SU-DHL-6 (cell line): ENCODE data around the gene B4GALT5.

Source experiments
- H2AFZ ChIP-seq: fragments of 200-600 bp; sonication (generic); 2 replicates; pipeline ENCODE4 v1.6.1; 2014; ENCODE audit warnings: low read depth, mild to moderate bottlenecking, moderate library complexity, mixed read lengths, antibody characterized with exemption, low read length; ENCODE audit not compliant: severe bottlenecking
- H3F3A ChIP-seq: fragments of 200-600 bp; shearing (Covaris generic); 2 replicates; pipeline ENCODE4 v1.6.0; 2016; ENCODE audit warnings: antibody characterized with exemption, mild to moderate bottlenecking; ENCODE audit not compliant: insufficient read depth
- H3K27ac ChIP-seq: fragments of 200-600 bp; sonication (generic); 2 replicates; pipeline ENCODE4 v1.5.1; 2016; ENCODE audit warnings: low read depth, mild to moderate bottlenecking, low read length, moderate library complexity, mixed read lengths
- H3K27me3 ChIP-seq: fragments of 200-600 bp; sonication (generic), shearing (Covaris generic); 2 replicates; pipeline ENCODE4 v1.6.0; 2014; ENCODE audit warnings: mild to moderate bottlenecking, low read length
- H3K36me3 ChIP-seq: fragments of 200-600 bp; sonication (generic); 2 replicates; pipeline ENCODE4 v1.6.1; 2014; ENCODE audit warnings: mild to moderate bottlenecking, low read length, mixed read lengths
- H3K4me2 ChIP-seq: fragments of 300-600, 200-600 bp; shearing (Covaris generic), sonication (generic); 2 replicates; pipeline ENCODE4 v1.6.0; 2014; ENCODE audit warnings: low read length, low read depth, mild to moderate bottlenecking; ENCODE audit not compliant: poor library complexity, severe bottlenecking
- H3K4me3 ChIP-seq: fragments of 200-600 bp; sonication (generic); 2 replicates; pipeline ENCODE4 v1.5.1; 2014; ENCODE audit warnings: antibody characterized with exemption, low read length, mild to moderate bottlenecking, mixed read lengths; ENCODE audit not compliant: insufficient read depth, poor library complexity, severe bottlenecking
- H3K79me2 ChIP-seq: fragments of 200-600 bp; sonication (generic); 2 replicates; pipeline ENCODE4 v1.6.1; 2014; ENCODE audit warnings: mild to moderate bottlenecking, low read length, moderate library complexity; ENCODE audit not compliant: insufficient read depth
- H3K9ac ChIP-seq: fragments of 200-600 bp; sonication (generic); 2 replicates; pipeline ENCODE4 v1.7.0; 2014; ENCODE audit warnings: mild to moderate bottlenecking, low read length
- H3K9me2 ChIP-seq: fragments of 200-600 bp; sonication (generic); replicated peaks from 2 replicates; pipeline ENCODE4 v1.6.1; 2014; ENCODE audit warnings: low read length; ENCODE audit not compliant: insufficient read depth
- H3K9me3 ChIP-seq: fragments of 200-600 bp; sonication (generic); 2 replicates; pipeline ENCODE4 v1.6.1; 2014; ENCODE audit warnings: low read length, mixed read lengths; ENCODE audit not compliant: insufficient read depth
- H4K20me1 ChIP-seq: fragments of 200-600 bp; sonication (generic); 2 replicates; pipeline ENCODE4 v1.6.1; 2014; ENCODE audit warnings: low read depth, mild to moderate bottlenecking, antibody characterized with exemption, low read length, moderate library complexity, mixed read lengths
- CTCF ChIP-seq: fragments of 200-600 bp; sonication (generic); IDR thresholded peaks from one replicate; pipeline ENCODE4 v1.5.1; 2017; ENCODE audit warnings: antibody characterized with exemption, mild to moderate bottlenecking, low read length, moderate library complexity; ENCODE audit not compliant: insufficient read depth, poor library complexity, severe bottlenecking
- EZH2phosphoT487 ChIP-seq: fragments of 200-600 bp; sonication (generic), shearing (Covaris generic); conservative IDR thresholded peaks from 2 replicates; pipeline ENCODE4 v1.6.1; 2018; ENCODE audit warnings: mild to moderate bottlenecking, antibody characterized with exemption, low read length, moderate library complexity, mixed read lengths

B4GALT5 gene

GRCh38 chr20:49687595-49688567 is 25.8 kb downstream of the B4GALT5 start:
- peak overlapping the region; percentile 30 for H3K27ac ChIP-seq

GRCh38 chr20:49685809-49686208 is 27.9 kb downstream of the B4GALT5 start:
- Histone ChIP-seq H3K9ac (0 out of 2 replicates have a peak overlapping the region, but pooled peaks have one; percentile 9), H3K36me3 (peaks cover 3% of the 10 kb centered on the region; the same call in 1 of the 2 replicates), H3K9me2 (no peaks in the 10 kb centered on the region), H2AFZ (no peak overlapping the region), H3K79me2 (peaks cover 100% of the 10 kb centered on the region), H3K4me3 (no peak overlapping the region), H4K20me1 (peaks cover 5% of the 10 kb centered on the region; the same call in 1 of the 2 replicates), H3K4me2 (peak overlapping the region; percentile 11), H3K9me3 (no peaks in the 10 kb centered on the region), H3K27ac (peak overlapping the region; percentile 42; the same call in 1 of the 2 replicates), H3K27me3 (no peaks in the 10 kb centered on the region), H3F3A (peaks cover 25% of the 10 kb centered on the region; the same call in 1 of the 2 replicates)
- TF ChIP-seq CTCF (no peak), EZH2phosphoT487 (no peak)

More at GRCh38 chr20:49687595-49688567, 25.8 kb downstream of the B4GALT5 start:
- TF ChIP-seq CTCF: no peak
- no peak for TF ChIP-seq EZH2phosphoT487
- Histone ChIP-seq H4K20me1 (peaks cover 10% of the 10 kb centered on the region), H2AFZ (no peak overlapping the region), H3K36me3 (peaks cover 2% of the 10 kb centered on the region; the same call in 1 of the 2 replicates), H3F3A (peaks cover 25% of the 10 kb centered on the region; the same call in 1 of the 2 replicates), H3K4me3 (no peak overlapping the region), H3K9ac (peak overlapping the region; percentile 14; the same call in 1 of the 2 replicates), H3K4me2 (peak overlapping the region; percentile 16), H3K79me2 (peaks cover 100% of the 10 kb centered on the region), H3K9me2 (no peaks in the 10 kb centered on the region), H3K9me3 (no peaks in the 10 kb centered on the region), H3K27me3 (no peaks in the 10 kb centered on the region)

DNA sequence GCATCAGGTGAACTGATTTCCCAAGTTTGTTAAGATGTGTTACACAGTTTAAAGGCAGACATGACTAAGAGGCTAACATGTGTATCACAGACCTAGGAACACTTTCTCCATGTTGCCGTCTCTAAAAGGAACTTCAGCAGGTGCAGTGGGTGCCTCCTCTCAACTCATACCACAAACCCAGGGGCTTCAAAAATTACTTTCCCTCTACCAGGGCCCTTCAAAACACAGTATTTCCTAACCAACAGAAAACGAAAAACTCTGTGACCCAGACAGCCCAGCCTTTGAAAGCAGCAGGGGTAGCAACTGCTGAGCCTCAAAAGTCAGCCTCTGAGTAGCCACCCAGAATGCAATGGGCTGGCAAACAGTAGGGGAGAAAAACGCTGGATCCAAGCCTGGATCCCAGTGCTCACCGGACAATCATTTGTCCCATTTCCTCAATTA is 28.5 kb downstream of the B4GALT5 start:
- Histone ChIP-seq H4K20me1 (peaks cover 8% of the 10 kb centered on the region; the same call in 1 of the 2 replicates), H3K4me3 (no peak overlapping the region), H3K27ac (peak overlapping the region; percentile 42), H3K36me3 (peaks cover 3% of the 10 kb centered on the region; the same call in 1 of the 2 replicates), H3K79me2 (peaks cover 100% of the 10 kb centered on the region), H3K27me3 (no peaks in the 10 kb centered on the region), H3K9ac (no peak overlapping the region), H3K9me2 (no peaks in the 10 kb centered on the region), H3F3A (peaks cover 23% of the 10 kb centered on the region; the same call in 1 of the 2 replicates), H3K9me3 (no peaks in the 10 kb centered on the region), H2AFZ (no peak overlapping the region), H3K4me2 (peak overlapping the region; percentile 11)
- TF ChIP-seq EZH2phosphoT487 (no peak), CTCF (no peak)
